B cell (primary cell): ENCODE results near the gene OLFML1. TPM values are rescaled to one million over a fixed set of nuclear protein-coding genes. Genes with fewer than 3 reads are reported as not detected.

ENCODE experiments used
- ATAC-seq: fragments of 200-7000 bp; cut with Tn5 transposase; one replicate; pipeline ENCODE4 v1.10.0; 2021; ENCODE audit warnings: low read depth, mild to moderate bottlenecking, moderate number of reproducible peaks, moderate library complexity
- CTCF ChIA-PET: fragments of 350-600 bp; sonication (Branson Sonifier 250); formaldehyde crosslinking; loops from one replicate; lab custom pipeline; 2021; ENCODE audit warnings: antibody characterized with exemption, inconsistent platforms; lab: Charles Lee
- POLR2A ChIA-PET: fragments of 350-600 bp; sonication (Branson Sonifier 250); formaldehyde crosslinking; loops from one replicate; lab custom pipeline; 2021; ENCODE audit warnings: antibody characterized with exemption; lab: Charles Lee
- DNase-seq: peaks from one replicate; pipeline ENCODE4 v3.0.0; 2013
- H2AFZ ChIP-seq: 2 replicates; pipeline ENCODE4 v1.6.1; 2012; ENCODE audit warnings: mild to moderate bottlenecking, low read depth, low read length; ENCODE audit not compliant: insufficient read depth, poor library complexity, severe bottlenecking
- H3K27ac ChIP-seq, 2 donors: 1 replicate in 1 of 2; 2 replicates in 1 of 2; pipeline ENCODE4 v1.5.1; 2012 to 2013; ENCODE audit warnings: low read length in 2 of 2, mild to moderate bottlenecking in 2 of 2, moderate library complexity in 1 of 2
- H3K27me3 ChIP-seq, 4 experiments: fragments of 200-600 bp in 1 of 4; sonication (generic) in 1 of 4; replicated peaks in 1 of 4; 1 replicate in 2 of 4; 2 replicates in 2 of 4; pipeline versions ENCODE4 v1.6.1 to v1.7.0; 2013 to 2016; ENCODE audit warnings: low read length in 3 of 4, mild to moderate bottlenecking in 2 of 4, mixed read lengths in 1 of 4, moderate library complexity in 1 of 4; ENCODE audit not compliant: insufficient read depth in 4 of 4, control insufficient read depth in 3 of 4; ENCODE audit errors: control extremely low read depth in 1 of 4
- H3K36me3 ChIP-seq, 2 experiments: replicated peaks in 1 of 2; 1 replicate in 1 of 2; 2 replicates in 1 of 2; pipeline versions ENCODE4 v1.6.1 to v1.7.1; 2013; ENCODE audit warnings: low read length in 1 of 2; ENCODE audit not compliant: insufficient read depth in 2 of 2, control insufficient read depth in 1 of 2; ENCODE audit errors: control extremely low read depth in 1 of 2, extremely low read depth in 1 of 2
- H3K4me1 ChIP-seq, 2 donors: fragments of 200-600 bp in 1 of 2; sonication (generic) in 1 of 2; 1 replicate in 1 of 2; 2 replicates in 1 of 2; pipeline versions ENCODE4 v1.5.1 to v1.6.1; 2013 to 2017; ENCODE audit warnings: low read length in 2 of 2; ENCODE audit not compliant: control insufficient read depth in 2 of 2, insufficient read depth in 2 of 2
- H3K4me2 ChIP-seq: replicated peaks from 2 replicates; pipeline ENCODE3; 2012; ENCODE audit warnings: mild to moderate bottlenecking, low read depth, low read length; ENCODE audit not compliant: poor library complexity, severe bottlenecking
- H3K4me3 ChIP-seq, 5 experiments: fragments of 200-600 bp in 1 of 5; sonication (generic) in 1 of 5; 1 replicate in 3 of 5; 2 replicates in 2 of 5; pipeline versions ENCODE4 v1.5.1 to v1.7.0; 2011 to 2016; ENCODE audit warnings: low read length in 4 of 5, mild to moderate bottlenecking in 4 of 5, low read depth in 2 of 5, control low read depth in 1 of 5, moderate library complexity in 1 of 5; ENCODE audit not compliant: insufficient read depth in 1 of 5; ENCODE audit errors: control extremely low read depth in 1 of 5, extremely low read depth in 1 of 5
- H3K79me2 ChIP-seq: fragments of 200-600 bp; sonication (generic); one replicate; pipeline ENCODE4 v1.6.0; 2016; ENCODE audit warnings: low read length; ENCODE audit not compliant: control insufficient read depth, insufficient read depth
- H3K9ac ChIP-seq: fragments of 200-600 bp; sonication (generic); 2 replicates; pipeline ENCODE4 v1.6.1; 2017; ENCODE audit warnings: mild to moderate bottlenecking, low read length, moderate library complexity
- H3K9me3 ChIP-seq, 3 donors: one replicate each; pipeline versions ENCODE4 v1.6.1 to v1.7.1; 2013; ENCODE audit warnings: low read length in 2 of 3; ENCODE audit not compliant: control insufficient read depth in 2 of 3, insufficient read depth in 1 of 3; ENCODE audit errors: control extremely low read depth in 1 of 3
- H4K20me1 ChIP-seq: 2 replicates; pipeline ENCODE4 v1.6.0; 2012; ENCODE audit warnings: mild to moderate bottlenecking, low read length; ENCODE audit not compliant: insufficient read depth, control insufficient read depth, poor library complexity, severe bottlenecking
- H3K27ac Mint-ChIP-seq: one replicate; pipeline ENCODE4 v1.8.0; 2021; ENCODE audit warnings: mixed read lengths
- H3K27me3 Mint-ChIP-seq: one replicate; pipeline ENCODE4 v1.8.0; 2021; ENCODE audit warnings: mixed read lengths
- H3K4me1 Mint-ChIP-seq: one replicate; pipeline ENCODE4 v1.8.0; 2021; ENCODE audit warnings: mixed read lengths
- H3K4me3 Mint-ChIP-seq: one replicate; pipeline ENCODE4 v1.8.0; 2021; ENCODE audit warnings: mixed read lengths
- H3K9me3 Mint-ChIP-seq: one replicate; pipeline ENCODE4 v1.8.0; 2022; ENCODE audit warnings: mixed read lengths; ENCODE audit not compliant: insufficient read depth
- EZH2 ChIP-seq: IDR thresholded peaks from 2 replicates; pipeline ENCODE4 v1.6.1; 2012; ENCODE audit warnings: borderline replicate concordance, low read depth, mild to moderate bottlenecking, moderate library complexity, low read length; ENCODE audit not compliant: insufficient read depth, poor library complexity, severe bottlenecking
- WGBS: methylation state at CpG from one replicate; pipeline ENCODE4 v1.1.5; 2013; ENCODE audit warnings: missing lambda C conversion rate; ENCODE audit not compliant: insufficient coverage; 5-methylcytosine and 5-hydroxymethylcytosine counted together
- intact Hi-C: fragments of 100-400 bp; cut with micrococcal nuclease; formaldehyde crosslinking; loops from one replicate; pipeline ENCODE4 v1.10.0; 2022
- polyA plus RNA-seq: library from polyadenylated mRNA; depleted of rRNA; stranded (reverse); fragments of >200 nt; gene quantifications from 2 replicates; pipeline ENCODE4 v1.2.3, GENCODE V29; 2012
- total RNA-seq, 2 donors: library from RNA; stranded (reverse); fragments of 120-200 nt in 1 of 2; gene quantifications; 1 replicate in 1 of 2; 2 replicates in 1 of 2; pipeline versions ENCODE4 v1.2.3 to v1.2.4, GENCODE V29; 2013 to 2022
- TF ChIP-seq, protein P1 (sequence below): fragments of 200-600 bp; IDR thresholded peaks from one replicate; pipeline ENCODE4 v1.8.0; 2022; ENCODE audit warnings: antibody characterized with exemption, mild to moderate bottlenecking

The OLFML1 gene
- total and polyA plus RNA-seq, 2 donors (not counting 1 experiment from before 2014, with no cell fraction given): not detected

DNA sequence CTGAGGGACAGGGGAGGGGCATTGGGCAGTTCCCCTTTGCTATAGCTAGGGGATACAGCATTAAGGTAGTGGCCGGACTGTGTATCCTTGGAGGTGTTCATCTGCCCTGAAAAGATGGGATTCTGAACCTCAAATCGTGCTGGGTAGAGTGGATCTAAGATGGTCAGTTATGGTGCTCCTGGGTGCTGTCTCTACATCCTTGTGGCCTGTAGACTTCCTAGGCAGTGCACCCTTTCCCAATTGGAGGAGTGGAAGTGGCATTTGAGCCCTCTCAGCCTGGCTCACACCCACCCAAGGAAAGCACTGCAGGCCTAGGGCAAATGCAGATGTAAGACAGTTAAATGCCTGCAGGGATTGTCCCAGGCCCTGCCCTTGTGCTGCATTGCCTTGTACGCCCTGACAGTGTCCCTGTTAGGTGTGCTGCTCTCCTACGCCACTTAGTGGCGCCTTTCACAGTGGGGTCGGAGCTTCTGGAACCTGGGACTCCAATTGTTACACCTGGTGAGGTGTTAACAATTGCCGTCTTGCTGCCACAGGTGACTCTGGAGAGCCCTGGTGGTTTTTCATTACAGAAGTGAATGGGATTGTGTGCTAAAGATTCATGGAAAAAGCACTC, 63.5 kb downstream of the OLFML1 start:
- WGBS: 78% methylated on average over 7 of the region's 7 CpGs
- Histone ChIP-seq H3K9me3 (no peaks in the 10 kb centered on the region), H3K4me2 (no peak overlapping the region), H3K4me1 (no peaks in the 10 kb centered on the region), H4K20me1 (peaks cover 18% of the 10 kb centered on the region), H3K4me3 (no peak overlapping the region), H3K9ac (no peak overlapping the region), H3K79me2 (peaks cover 45% of the 10 kb centered on the region), H3K27me3 (no peaks in the 10 kb centered on the region), H3K27ac (no peak overlapping the region), H2AFZ (no peak overlapping the region), H3K36me3 (peaks cover 0 to 14% of the 10 kb centered on the region in 2 experiments)
- no peaks in the 10 kb centered on the region for H3K9me3 Mint-ChIP-seq
- H3K27me3 Mint-ChIP-seq: no peaks in the 10 kb centered on the region
- intact Hi-C loops: loop anchor here (1.0 to 2.0 kb wide), 3 partner anchors 28 to 195 kb away; partner anchors contain the start of gene PPFIBP2
- DNase-seq (peak; percentile 48), ATAC-seq (peak; percentile 88)
- no peak for TF ChIP-seq EZH2
- TF ChIP-seq, protein P1, sequence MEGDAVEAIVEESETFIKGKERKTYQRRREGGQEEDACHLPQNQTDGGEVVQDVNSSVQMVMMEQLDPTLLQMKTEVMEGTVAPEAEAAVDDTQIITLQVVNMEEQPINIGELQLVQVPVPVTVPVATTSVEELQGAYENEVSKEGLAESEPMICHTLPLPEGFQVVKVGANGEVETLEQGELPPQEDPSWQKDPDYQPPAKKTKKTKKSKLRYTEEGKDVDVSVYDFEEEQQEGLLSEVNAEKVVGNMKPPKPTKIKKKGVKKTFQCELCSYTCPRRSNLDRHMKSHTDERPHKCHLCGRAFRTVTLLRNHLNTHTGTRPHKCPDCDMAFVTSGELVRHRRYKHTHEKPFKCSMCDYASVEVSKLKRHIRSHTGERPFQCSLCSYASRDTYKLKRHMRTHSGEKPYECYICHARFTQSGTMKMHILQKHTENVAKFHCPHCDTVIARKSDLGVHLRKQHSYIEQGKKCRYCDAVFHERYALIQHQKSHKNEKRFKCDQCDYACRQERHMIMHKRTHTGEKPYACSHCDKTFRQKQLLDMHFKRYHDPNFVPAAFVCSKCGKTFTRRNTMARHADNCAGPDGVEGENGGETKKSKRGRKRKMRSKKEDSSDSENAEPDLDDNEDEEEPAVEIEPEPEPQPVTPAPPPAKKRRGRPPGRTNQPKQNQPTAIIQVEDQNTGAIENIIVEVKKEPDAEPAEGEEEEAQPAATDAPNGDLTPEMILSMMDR: peak; percentile 49
- H3K4me3 Mint-ChIP-seq: no peak overlapping the region
- H3K4me1 Mint-ChIP-seq: peaks cover 22% of the 10 kb centered on the region
- H3K27ac Mint-ChIP-seq: peak overlapping the region; percentile 15
- CTCF ChIA-PET: interaction anchor here (0.9 to 3.2 kb wide), 11 partner anchors 12 to 196 kb away, joined by 3 to 15 read pairs (median 5); partner anchors contain the start of genes OLFML1 and PPFIBP2
- POLR2A ChIA-PET: no interaction called here

DNA sequence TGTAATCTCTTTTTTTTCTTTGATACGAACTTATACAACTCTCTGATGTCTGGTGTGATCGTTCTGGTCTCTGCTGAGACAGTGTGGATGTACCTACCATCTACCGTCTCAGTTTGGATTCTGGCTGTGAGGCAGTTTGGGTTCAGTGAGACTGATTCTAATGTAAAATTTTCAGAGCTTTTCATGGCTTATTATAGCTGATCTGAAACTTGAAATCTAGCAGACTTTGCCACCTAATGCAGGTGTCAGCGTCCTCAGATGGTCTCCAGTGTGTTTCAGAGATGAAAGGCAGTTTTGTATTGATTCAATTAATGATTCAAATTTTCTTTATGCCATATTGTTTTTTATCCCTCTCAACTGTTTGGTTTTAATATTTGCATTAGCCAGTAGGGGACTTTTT, 64.4 kb downstream of the OLFML1 start:
- no peaks in the 10 kb centered on the region for H3K27me3 Mint-ChIP-seq
- H3K4me3 ChIP-seq: no peak overlapping the region
- peaks cover 0 to 17% of the 10 kb centered on the region in 2 experiments for H3K36me3 ChIP-seq
- intact Hi-C loops: loop anchor here (1.0 to 2.0 kb wide), 3 partner anchors 29 to 196 kb away; partner anchors contain the start of gene PPFIBP2
- H3K9me3 Mint-ChIP-seq: no peaks in the 10 kb centered on the region
- no peak overlapping the region for H3K27ac ChIP-seq
- H3K79me2 ChIP-seq: peaks cover 51% of the 10 kb centered on the region
- no peak overlapping the region for H3K9ac ChIP-seq
- no peak overlapping the region for H3K4me2 ChIP-seq
- no peaks in the 10 kb centered on the region for H3K9me3 ChIP-seq
- peaks cover 21% of the 10 kb centered on the region for H3K4me1 Mint-ChIP-seq
- peaks cover 18% of the 10 kb centered on the region for H4K20me1 ChIP-seq
- CTCF ChIA-PET: interaction anchor here (0.7 to 3.2 kb wide), 12 partner anchors 11 to 113 kb away, joined by 3 to 15 read pairs (median 5); partner anchors contain the start of genes OLFML1 and PPFIBP2
- no peaks in the 10 kb centered on the region for H3K27me3 ChIP-seq
- H3K27ac Mint-ChIP-seq: no peak overlapping the region
- H2AFZ ChIP-seq: no peak overlapping the region
- no peaks in the 10 kb centered on the region for H3K4me1 ChIP-seq
- POLR2A ChIA-PET: no interaction called here
- DNase-seq: no peak
- no peak for ATAC-seq
- WGBS: 86% methylated on average over 3 of the region's 4 CpGs
- TF ChIP-seq EZH2: no peak
- TF ChIP-seq, protein P1: no peak
- no peak overlapping the region for H3K4me3 Mint-ChIP-seq
